ENCODE data around the gene CHRM3.
"Not testable (repeated sequence)": the region's sequence is repeated elsewhere in the genome, so short reads cannot be mapped to it uniquely, and the experiment has no call there.

The CHRM3 gene

GRCh38 chr1:239367196-239367810 is 19.1 kb upstream of the CHRM3 start:
- no peaks in the 10 kb centered on the region for H3K36me3 ChIP-seq
- H3K4me2 ChIP-seq = no peak overlapping the region
- no peak for TF ChIP-seq Cebpa-rat (IDR thresholded peaks at IDR 0.05)
- no peaks in the 10 kb centered on the region for H3K4me1 ChIP-seq
- H3K4me3 ChIP-seq = no peak overlapping the region
- no peak overlapping the region for H3K9ac ChIP-seq
- no peaks in the 10 kb centered on the region for H3K27me3 ChIP-seq
- no peak overlapping the region for H3K27ac ChIP-seq
- H3K9me3 ChIP-seq = no peaks in the 10 kb centered on the region
- no peaks in the 10 kb centered on the region for H4K20me1 ChIP-seq

DNA sequence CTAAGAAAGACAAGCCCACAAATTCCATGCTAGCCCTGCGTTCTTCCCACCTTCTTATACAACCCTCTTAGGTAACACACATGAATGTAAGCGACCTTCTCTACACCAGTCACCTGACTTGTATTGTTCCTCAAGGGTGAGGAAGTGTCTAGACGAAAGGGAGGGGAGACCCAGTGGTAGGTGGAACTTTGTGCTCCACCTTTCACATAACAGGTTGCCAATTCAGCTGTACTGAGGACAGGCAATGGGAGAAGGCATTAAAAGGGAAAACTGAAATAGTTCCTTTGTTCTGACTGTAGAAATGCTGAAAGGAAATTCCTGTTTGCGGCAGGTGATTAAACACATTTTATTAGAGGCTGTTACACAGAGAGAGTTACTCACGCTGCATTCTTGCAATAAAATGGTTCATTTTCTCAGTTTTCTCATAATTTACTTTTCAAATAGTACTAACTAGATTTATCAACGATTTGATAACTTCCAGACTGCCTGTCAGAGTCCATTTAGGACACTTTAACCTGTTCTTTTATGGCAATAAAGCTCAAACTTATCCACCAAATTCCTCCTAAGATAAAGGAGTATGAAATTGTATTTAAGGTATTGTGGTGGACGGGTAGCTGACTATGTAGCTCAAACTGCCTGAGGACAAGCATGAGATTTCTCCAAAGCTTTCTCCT is 17.8 kb upstream of the CHRM3 start:
- H3K4me2 ChIP-seq = no peak overlapping the region
- no peaks in the 10 kb centered on the region for H3K4me1 ChIP-seq
- no peak overlapping the region for H3K9ac ChIP-seq
- no peaks in the 10 kb centered on the region for H4K20me1 ChIP-seq
- H3K27ac ChIP-seq = no peak overlapping the region
- no peaks in the 10 kb centered on the region for H3K27me3 ChIP-seq
- H3K4me3 ChIP-seq = no peak overlapping the region
- H3K36me3 ChIP-seq = no peaks in the 10 kb centered on the region
- no peak for TF ChIP-seq Cebpa-rat (IDR thresholded peaks at IDR 0.05)
- 0 out of 2 replicates have a peak, but pooled peaks cover 4% of the 10 kb centered on the region for H3K9me3 ChIP-seq

DNA sequence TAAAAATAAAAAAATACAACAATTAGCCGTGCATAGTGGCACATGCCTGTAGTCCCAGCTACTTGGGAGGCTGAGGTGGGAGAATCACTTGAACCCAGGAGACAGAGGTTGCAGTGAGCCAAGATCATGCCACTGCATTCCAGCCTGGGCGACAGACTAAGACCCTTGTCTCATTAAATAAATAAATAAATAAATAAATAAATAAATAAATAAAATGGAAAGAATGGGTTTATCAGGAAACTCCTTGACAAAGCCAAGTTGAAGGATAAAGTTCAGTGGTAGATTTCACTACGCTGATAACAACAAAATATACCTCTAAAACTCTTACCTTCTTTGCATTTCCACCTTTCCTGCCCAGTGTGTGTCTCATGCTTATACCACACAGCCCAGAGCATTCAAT is 15.5 kb upstream of the CHRM3 start:
- H3K27ac ChIP-seq, H3K9me3 ChIP-seq, H3K4me3 ChIP-seq, H3K4me2 ChIP-seq, H3K27me3 ChIP-seq, H3K36me3 ChIP-seq, H3K4me1 ChIP-seq, H3K9ac ChIP-seq, H4K20me1 ChIP-seq: not testable (repeated sequence)

- H3K27ac ChIP-seq = no peak overlapping the region
- peaks cover 17% of the 10 kb centered on the region for H3K9me3 ChIP-seq
- H3K27me3 ChIP-seq = peaks cover 15% of the 10 kb centered on the region; the same call in 1 of the 2 replicates
- H3K4me2 ChIP-seq = no peak overlapping the region
- no peak overlapping the region for H3K4me3 ChIP-seq
- H3K36me3 ChIP-seq = no peaks in the 10 kb centered on the region
- TF ChIP-seq Cebpa-rat (IDR thresholded peaks at IDR 0.05) = no peak
- H3K9ac ChIP-seq = no peak overlapping the region
- no peaks in the 10 kb centered on the region for H3K4me1 ChIP-seq
- H4K20me1 ChIP-seq = no peaks in the 10 kb centered on the region
These were observed 3.7 kb upstream of the CHRM3 start for GRCh38 chr1:239382666-239383065.

DNA sequence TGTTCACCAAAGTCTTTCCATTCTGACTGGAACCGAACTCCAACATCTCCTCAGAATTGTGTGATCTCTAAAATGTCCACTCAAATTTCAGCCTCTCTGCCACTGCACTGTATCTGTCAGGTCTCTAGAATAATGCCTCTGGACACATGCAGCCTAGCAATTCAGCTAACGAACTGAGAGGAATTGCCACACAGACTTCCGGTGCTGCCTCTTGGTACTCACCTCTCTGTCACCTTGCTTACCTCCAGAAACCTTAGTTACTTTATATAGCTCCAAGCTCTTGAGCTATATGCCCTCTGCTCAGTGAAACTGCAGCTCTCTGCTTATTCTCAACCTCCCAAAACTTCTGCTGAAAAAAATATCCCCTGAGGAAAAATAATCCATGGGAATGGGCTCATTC is 2.7 kb upstream of the CHRM3 start:
- H3K27me3 ChIP-seq = peaks cover 15% of the 10 kb centered on the region; the same call in 1 of the 2 replicates
- H3K27ac ChIP-seq = no peak overlapping the region
- no peak overlapping the region for H3K9ac ChIP-seq
- H3K4me2 ChIP-seq = no peak overlapping the region
- H3K9me3 ChIP-seq = peaks cover 21% of the 10 kb centered on the region
- H3K36me3 ChIP-seq = no peaks in the 10 kb centered on the region
- TF ChIP-seq Cebpa-rat (IDR thresholded peaks at IDR 0.05) = no peak
- no peaks in the 10 kb centered on the region for H3K4me1 ChIP-seq
- no peak overlapping the region for H3K4me3 ChIP-seq
- H4K20me1 ChIP-seq = no peaks in the 10 kb centered on the region

DNA sequence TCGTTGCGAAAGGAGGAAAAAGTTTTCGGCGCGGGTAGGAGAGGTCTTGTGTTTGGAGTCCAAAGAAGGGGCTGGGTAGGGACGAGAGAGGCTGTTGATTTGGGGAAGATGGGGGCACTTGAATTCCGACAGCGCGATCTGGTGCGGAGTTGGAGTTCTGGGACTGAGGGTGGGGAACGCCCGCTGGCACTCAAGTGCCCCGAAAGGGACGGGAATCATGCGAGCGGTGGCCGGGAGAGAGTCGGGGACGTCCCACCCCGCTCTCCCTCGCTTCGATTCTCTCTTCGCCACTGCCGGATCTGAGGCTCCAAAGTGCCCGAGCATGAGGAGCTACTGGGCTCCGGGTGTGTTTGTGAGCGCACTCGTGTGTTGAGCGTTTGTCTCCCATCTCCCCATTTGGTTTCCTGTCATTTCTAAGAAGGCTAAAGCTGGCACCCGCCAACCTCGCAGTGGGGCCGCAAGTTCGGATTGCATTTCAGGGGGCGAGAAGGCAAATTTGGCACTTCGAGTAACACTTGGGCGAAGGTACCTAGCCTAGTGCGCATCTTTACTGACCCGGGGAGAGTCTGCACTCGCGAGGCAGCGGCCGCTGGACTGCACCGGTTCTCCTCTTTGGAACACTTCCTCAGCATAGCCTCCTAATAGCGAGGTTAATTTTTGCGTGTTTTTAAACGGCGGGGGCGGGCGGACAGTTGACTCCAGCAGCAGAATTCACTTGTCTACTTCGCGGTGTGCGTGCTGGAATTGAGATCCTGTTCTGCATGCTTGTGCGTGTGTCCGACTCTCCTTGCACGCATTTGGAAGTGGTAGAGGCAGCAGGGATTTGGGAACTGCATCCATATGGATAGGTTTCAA is 1.2 kb downstream of the CHRM3 start:
- Histone ChIP-seq H3K36me3 (no peaks in the 10 kb centered on the region), H3K4me2 (no peak overlapping the region), H3K9me3 (peaks cover 21% of the 10 kb centered on the region), H3K9ac (no peak overlapping the region), H3K27me3 (peaks cover 15% of the 10 kb centered on the region; the same call in 1 of the 2 replicates), H3K4me3 (no peak overlapping the region), H4K20me1 (no peaks in the 10 kb centered on the region), H3K27ac (no peak overlapping the region), H3K4me1 (no peaks in the 10 kb centered on the region)
- no peak for TF ChIP-seq Cebpa-rat (IDR thresholded peaks at IDR 0.05)

DNA sequence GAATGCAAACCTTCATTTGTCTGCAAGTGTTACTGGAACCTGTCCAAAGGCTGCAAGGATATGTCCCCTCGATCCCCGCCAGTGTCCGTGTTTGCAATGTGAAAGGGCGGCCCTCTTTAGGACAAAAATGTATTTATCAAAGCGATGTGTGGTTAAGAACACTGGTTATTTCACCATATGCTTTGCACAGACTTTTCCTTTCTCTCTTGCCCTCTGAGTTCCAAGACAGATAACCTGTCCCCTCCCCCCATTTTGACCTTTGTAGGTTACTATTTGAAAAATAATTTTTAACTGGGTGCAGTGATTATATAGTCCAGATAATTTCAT is 1.8 kb downstream of the CHRM3 start:
- Histone ChIP-seq H3K9me3 (peaks cover 21% of the 10 kb centered on the region), H3K27me3 (peaks cover 15% of the 10 kb centered on the region; the same call in 1 of the 2 replicates), H3K27ac (no peak overlapping the region), H3K4me1 (no peaks in the 10 kb centered on the region), H3K9ac (no peak overlapping the region), H4K20me1 (no peaks in the 10 kb centered on the region), H3K36me3 (no peaks in the 10 kb centered on the region), H3K4me3 (no peak overlapping the region), H3K4me2 (no peak overlapping the region)
- no peak for TF ChIP-seq Cebpa-rat (IDR thresholded peaks at IDR 0.05)

DNA sequence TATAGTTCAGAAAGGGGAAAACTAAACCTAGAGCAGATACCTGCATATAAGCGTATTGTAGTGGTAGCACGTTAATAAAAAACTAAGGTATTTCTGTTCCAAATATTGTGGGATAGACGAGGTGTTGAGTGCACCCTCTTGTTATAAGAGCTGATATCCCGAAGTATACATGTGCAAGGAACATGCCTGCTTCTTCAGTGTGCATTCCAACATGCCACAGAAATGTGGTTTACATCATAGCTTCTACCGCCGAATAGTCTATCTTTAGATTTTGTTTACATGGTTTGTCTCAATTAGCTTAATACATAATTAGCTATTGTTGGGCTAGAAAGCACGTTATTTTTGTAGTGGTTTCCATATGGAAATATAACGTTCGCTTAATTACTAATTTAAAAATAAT is 2.2 kb downstream of the CHRM3 start:
- Histone ChIP-seq H3K4me1 (no peaks in the 10 kb centered on the region), H3K9ac (no peak overlapping the region), H3K36me3 (no peaks in the 10 kb centered on the region), H3K4me2 (no peak overlapping the region), H3K9me3 (peaks cover 21% of the 10 kb centered on the region), H3K4me3 (no peak overlapping the region), H4K20me1 (no peaks in the 10 kb centered on the region), H3K27ac (no peak overlapping the region), H3K27me3 (peaks cover 15% of the 10 kb centered on the region; the same call in 1 of the 2 replicates)
- no peak for TF ChIP-seq Cebpa-rat (IDR thresholded peaks at IDR 0.05)

DNA sequence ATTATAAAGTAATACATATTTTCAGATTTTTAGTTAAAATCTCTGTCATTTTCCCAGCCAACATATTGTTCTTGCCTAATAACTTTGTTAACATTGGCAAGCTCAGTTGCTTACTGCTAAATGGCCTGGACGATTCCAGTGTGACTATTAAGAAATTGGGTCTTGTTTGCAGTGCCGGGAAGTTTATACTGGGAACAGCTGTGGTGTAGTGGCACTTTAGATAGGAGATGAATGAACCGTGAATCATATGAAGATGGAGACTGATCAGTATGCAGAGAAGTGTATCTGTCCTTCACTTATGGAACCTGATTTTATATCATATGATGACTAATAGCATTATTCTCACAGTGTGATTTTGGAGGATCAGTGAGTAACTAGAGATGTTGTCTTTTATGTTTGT is 3.3 kb downstream of the CHRM3 start:
- no peak overlapping the region for H3K4me2 ChIP-seq
- H3K9me3 ChIP-seq = peaks cover 21% of the 10 kb centered on the region
- H4K20me1 ChIP-seq = no peaks in the 10 kb centered on the region
- H3K27ac ChIP-seq = no peak overlapping the region
- H3K4me3 ChIP-seq = no peak overlapping the region
- no peak for TF ChIP-seq Cebpa-rat (IDR thresholded peaks at IDR 0.05)
- peaks cover 15% of the 10 kb centered on the region; the same call in 1 of the 2 replicates for H3K27me3 ChIP-seq
- H3K36me3 ChIP-seq = no peaks in the 10 kb centered on the region
- no peaks in the 10 kb centered on the region for H3K4me1 ChIP-seq
- H3K9ac ChIP-seq = no peak overlapping the region

DNA sequence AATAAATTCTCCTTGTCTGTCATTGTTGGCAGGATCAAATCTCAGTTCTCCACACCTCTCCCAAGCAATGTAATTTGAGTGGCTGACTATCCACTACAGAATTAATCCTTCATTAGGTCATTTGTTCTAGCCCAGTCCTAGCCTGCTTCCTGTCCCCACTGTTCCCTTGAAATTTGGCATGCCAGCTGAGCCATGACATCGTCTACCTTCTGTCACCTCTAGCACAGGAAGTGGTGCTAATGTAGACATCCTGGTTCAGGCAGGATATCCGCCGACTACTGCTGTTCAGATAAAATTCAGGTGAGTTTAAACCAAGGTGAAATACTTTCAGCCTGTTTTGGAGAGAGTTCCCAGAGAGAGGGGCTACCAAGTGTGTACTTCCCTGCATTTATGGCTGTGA is 5.9 kb downstream of the CHRM3 start:
- H3K27me3 ChIP-seq = peaks cover 2% of the 10 kb centered on the region; the same call in 1 of the 2 replicates
- H3K36me3 ChIP-seq = no peaks in the 10 kb centered on the region
- H3K9ac ChIP-seq = no peak overlapping the region
- H4K20me1 ChIP-seq = no peaks in the 10 kb centered on the region
- H3K4me1 ChIP-seq = no peaks in the 10 kb centered on the region
- H3K4me3 ChIP-seq = no peak overlapping the region
- no peak overlapping the region for H3K4me2 ChIP-seq
- no peak for TF ChIP-seq Cebpa-rat (IDR thresholded peaks at IDR 0.05)
- H3K9me3 ChIP-seq = peaks cover 8% of the 10 kb centered on the region
- no peak overlapping the region for H3K27ac ChIP-seq

Data from BLaER1 (cell line).